ENCODE measurements around the gene FBXO47.
"Not testable (repeated sequence)": the region's sequence is repeated elsewhere in the genome, so short reads cannot be mapped to it uniquely, and the experiment has no call there.

FBXO47 gene

GRCh38 chr17:38980490-38981217, 13.5 kb upstream of the FBXO47 start:
- peak in 1 of 3 experiments; percentile 16 for DNase-seq

- DNase-seq = no peak
These were observed 11.0 kb upstream of the FBXO47 start for GRCh38 chr17:38978180-38978579.

- not testable (repeated sequence) for DNase-seq
These were observed 9.0 kb upstream of the FBXO47 start for GRCh38 chr17:38976187-38976551.

GRCh38 chr17:38970804-38971203, 3.6 kb upstream of the FBXO47 start:
- no peak for DNase-seq

GRCh38 chr17:38970128-38970527, 2.9 kb upstream of the FBXO47 start:
- DNase-seq = no peak

GRCh38 chr17:38969281-38969680, 2.1 kb upstream of the FBXO47 start:
- peak in 2 of 3 experiments; percentile 13 to 58 for DNase-seq

- DNase-seq = no peak
These were observed 5.8 kb downstream of the FBXO47 start for GRCh38 chr17:38961413-38961812.

- DNase-seq = no peak
These were observed 6.8 kb downstream of the FBXO47 start for GRCh38 chr17:38960402-38960801.

GRCh38 chr17:38959508-38959907, 7.7 kb downstream of the FBXO47 start:
- DNase-seq = no peak

GRCh38 chr17:38958756-38959155, 8.4 kb downstream of the FBXO47 start:
- no peak for DNase-seq

GRCh38 chr17:38958326-38958725, 8.9 kb downstream of the FBXO47 start:
- DNase-seq = no peak

- not testable (repeated sequence) for DNase-seq
These were observed 13.4 kb downstream of the FBXO47 start for GRCh38 chr17:38953800-38954199.

GRCh38 chr17:38947189-38947588, 20.0 kb downstream of the FBXO47 start:
- DNase-seq = no peak

- peak in 1 of 3 experiments; percentile 16 for DNase-seq
These were observed 23.6 kb downstream of the FBXO47 start for GRCh38 chr17:38943607-38944006.

- DNase-seq = peak in 2 of 3 experiments; percentile 10 to 75
These were observed 24.4 kb downstream of the FBXO47 start for GRCh38 chr17:38942696-38943334.

GRCh38 chr17:38940404-38940803, 26.8 kb downstream of the FBXO47 start:
- peak in 1 of 3 experiments; percentile 1 for DNase-seq

- no peak for DNase-seq
These were observed 27.2 kb downstream of the FBXO47 start for GRCh38 chr17:38939987-38940386.

GRCh38 chr17:38933962-38934361, 33.2 kb downstream of the FBXO47 start:
- not testable (repeated sequence) for DNase-seq

GRCh38 chr17:38930782-38931181, 36.4 kb downstream of the FBXO47 start:
- DNase-seq = not testable (repeated sequence)

GRCh38 chr17:38926293-38927070, 40.7 kb downstream of the FBXO47 start:
- DNase-seq = no peak

GRCh38 chr17:38925263-38925995, 41.8 kb downstream of the FBXO47 start, which contains the start of gene LASP1NB:
Gene LASP1NB (plus strand): TSS chr17:38925614.
- DNase-seq = no peak

- DNase-seq = peak in 1 of 3 experiments; percentile 41
These were observed 44.5 kb downstream of the FBXO47 start for GRCh38 chr17:38922538-38923297.
